Fibroblast of lung (primary cell): ENCODE measurements around the gene LHFPL4.

ENCODE experiments used
- EZH2 ChIP-seq: IDR thresholded peaks from 2 replicates; pipeline ENCODE4 v1.5.1; 2012; ENCODE audit warnings: low read length, control low read depth, mild to moderate bottlenecking; ENCODE audit errors: missing control alignments
- TF ChIP-seq, protein P1 (sequence below), 2 donors: IDR thresholded peaks in 1 of 2; conservative IDR thresholded peaks in 1 of 2; 1 replicate in 1 of 2; 2 replicates in 1 of 2; pipeline ENCODE4 v1.5.1; 2011 to 2012; ENCODE audit warnings: low read length in 2 of 2, control low read depth in 1 of 2, inconsistent platforms in 1 of 2, low read depth in 1 of 2, mild to moderate bottlenecking in 1 of 2

GRCh38 chr3:9583371-9583770 is 29.7 kb upstream of the LHFPL4 start:
- TF ChIP-seq, protein P1, sequence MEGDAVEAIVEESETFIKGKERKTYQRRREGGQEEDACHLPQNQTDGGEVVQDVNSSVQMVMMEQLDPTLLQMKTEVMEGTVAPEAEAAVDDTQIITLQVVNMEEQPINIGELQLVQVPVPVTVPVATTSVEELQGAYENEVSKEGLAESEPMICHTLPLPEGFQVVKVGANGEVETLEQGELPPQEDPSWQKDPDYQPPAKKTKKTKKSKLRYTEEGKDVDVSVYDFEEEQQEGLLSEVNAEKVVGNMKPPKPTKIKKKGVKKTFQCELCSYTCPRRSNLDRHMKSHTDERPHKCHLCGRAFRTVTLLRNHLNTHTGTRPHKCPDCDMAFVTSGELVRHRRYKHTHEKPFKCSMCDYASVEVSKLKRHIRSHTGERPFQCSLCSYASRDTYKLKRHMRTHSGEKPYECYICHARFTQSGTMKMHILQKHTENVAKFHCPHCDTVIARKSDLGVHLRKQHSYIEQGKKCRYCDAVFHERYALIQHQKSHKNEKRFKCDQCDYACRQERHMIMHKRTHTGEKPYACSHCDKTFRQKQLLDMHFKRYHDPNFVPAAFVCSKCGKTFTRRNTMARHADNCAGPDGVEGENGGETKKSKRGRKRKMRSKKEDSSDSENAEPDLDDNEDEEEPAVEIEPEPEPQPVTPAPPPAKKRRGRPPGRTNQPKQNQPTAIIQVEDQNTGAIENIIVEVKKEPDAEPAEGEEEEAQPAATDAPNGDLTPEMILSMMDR (conservative IDR thresholded peaks at IDR 0.05 in 1 of 2, IDR thresholded peaks at IDR 0.05 in 1 of 2; ENCODE audit: low read depth in 1 of 2, low read length in 2 of 2) = no peak
- no peak for TF ChIP-seq EZH2
